HepG2 (cell line): ENCODE data around the gene GATAD2B.

Source experiments
- BORCS8-MEF2B ChIP-seq: sonication (generic); formaldehyde crosslinking; IDR thresholded peaks from 2 replicates; pipeline ENCODE4 v1.8.0; 2022; ENCODE audit warnings: mild to moderate bottlenecking, missing genetic modification reagents
- ELF3 ChIP-seq: IDR thresholded peaks from 2 replicates; pipeline ENCODE4 v1.6.1; 2016; ENCODE audit warnings: missing genetic modification reagents, missing compliant biosample characterization
- GTF2F1 ChIP-seq: fragments of 150-350 bp; IDR thresholded peaks from 2 replicates; pipeline ENCODE4 v1.6.1; 2014; ENCODE audit warnings: low read length
- PTBP1 ChIP-seq: fragments of 200-400 bp; formaldehyde crosslinking; IDR thresholded peaks from 2 replicates; pipeline ENCODE4 v1.6.1; 2018; ENCODE audit warnings: low read length, low read depth; ENCODE audit not compliant: poor library complexity, severe bottlenecking
- SP1 ChIP-seq, 2 experiments: fragments of 450-650 bp in 1 of 2; sonication (generic) in 1 of 2; formaldehyde crosslinking in 1 of 2; IDR thresholded peaks; 2 replicates each; pipeline versions ENCODE4 v1.4.0 to v1.6.1; 2016 to 2020; ENCODE audit warnings: missing genetic modification reagents in 1 of 2
- ZBTB1 ChIP-seq: sonication (generic); formaldehyde crosslinking; IDR thresholded peaks from 2 replicates; pipeline ENCODE4 v1.4.0; 2020; ENCODE audit warnings: missing genetic modification reagents, borderline replicate concordance
- TF ChIP-seq, protein P1 (sequence below): sonication (generic); formaldehyde crosslinking; IDR thresholded peaks from 2 replicates; pipeline ENCODE4 v1.5.0; 2020; ENCODE audit warnings: mild to moderate bottlenecking, missing genetic modification reagents, moderate library complexity
- TF ChIP-seq, protein P2 (sequence below), 2 experiments: sonication (generic) in 1 of 2; formaldehyde crosslinking in 1 of 2; IDR thresholded peaks; 2 replicates each; pipeline versions ENCODE4 v1.5.1 to v1.6.1; 2011 to 2020; ENCODE audit warnings: borderline replicate concordance in 1 of 2, low read depth in 1 of 2, low read length in 1 of 2, mild to moderate bottlenecking in 1 of 2, missing genetic modification reagents in 1 of 2, moderate library complexity in 1 of 2

DNA sequence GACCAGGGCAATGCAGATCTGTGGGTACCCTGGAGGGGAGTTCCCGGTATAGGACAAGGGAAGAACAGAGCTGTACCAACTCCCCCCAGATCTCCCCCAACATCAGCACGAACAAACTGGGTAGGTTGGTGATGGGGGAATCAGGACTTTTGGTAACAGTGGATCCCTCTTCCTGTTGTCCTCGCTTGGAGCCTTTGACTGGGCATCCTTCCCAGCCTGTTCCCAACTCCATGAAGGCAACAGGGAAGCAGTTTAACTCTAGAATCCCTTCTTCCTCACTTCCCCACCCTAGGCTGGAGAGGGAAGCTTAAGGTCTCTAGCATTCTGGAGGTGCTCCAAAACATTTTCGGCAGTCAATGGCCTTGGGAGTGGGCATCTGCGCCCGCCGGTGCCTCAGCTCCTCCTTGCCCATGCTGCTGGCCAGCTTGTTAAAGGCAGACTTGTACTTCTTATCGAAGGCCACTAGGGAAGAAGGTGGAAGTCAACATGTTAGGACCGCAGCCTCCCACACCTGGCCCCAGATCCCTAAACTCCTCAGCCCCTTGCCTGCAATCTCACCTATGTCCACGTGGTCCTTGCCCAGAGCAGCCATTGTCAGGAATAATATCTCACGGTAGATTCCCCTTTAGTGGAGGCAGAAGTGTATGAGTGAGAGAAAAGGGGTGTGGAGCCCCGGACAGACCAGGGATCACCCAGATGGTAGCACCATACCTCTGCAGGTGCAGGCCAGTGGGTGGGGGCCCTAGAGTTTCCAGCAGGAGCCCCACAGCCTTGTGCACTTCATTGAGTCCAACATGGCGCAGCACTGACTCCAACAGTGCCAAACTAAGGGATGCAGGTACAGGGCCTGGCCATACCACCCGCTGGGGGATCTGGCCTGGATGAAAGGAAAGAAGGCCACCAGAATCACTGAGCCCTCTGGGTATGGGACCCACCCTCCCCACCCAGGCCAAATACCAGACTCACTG is 7.5 kb upstream of the GATAD2B start:
- TF ChIP-seq GTF2F1 (no peak), SP1 (IDR thresholded peaks at IDR 0.05) (no peak), SP1 (CRISPR knock-in tag; IDR thresholded peaks at IDR 0.05) (no peak), ZBTB1 (CRISPR knock-in tag) (no peak), ELF3 (CRISPR knock-in tag) (no peak), PTBP1 (no peak), BORCS8-MEF2B (no peak)
- TF ChIP-seq, protein P1, sequence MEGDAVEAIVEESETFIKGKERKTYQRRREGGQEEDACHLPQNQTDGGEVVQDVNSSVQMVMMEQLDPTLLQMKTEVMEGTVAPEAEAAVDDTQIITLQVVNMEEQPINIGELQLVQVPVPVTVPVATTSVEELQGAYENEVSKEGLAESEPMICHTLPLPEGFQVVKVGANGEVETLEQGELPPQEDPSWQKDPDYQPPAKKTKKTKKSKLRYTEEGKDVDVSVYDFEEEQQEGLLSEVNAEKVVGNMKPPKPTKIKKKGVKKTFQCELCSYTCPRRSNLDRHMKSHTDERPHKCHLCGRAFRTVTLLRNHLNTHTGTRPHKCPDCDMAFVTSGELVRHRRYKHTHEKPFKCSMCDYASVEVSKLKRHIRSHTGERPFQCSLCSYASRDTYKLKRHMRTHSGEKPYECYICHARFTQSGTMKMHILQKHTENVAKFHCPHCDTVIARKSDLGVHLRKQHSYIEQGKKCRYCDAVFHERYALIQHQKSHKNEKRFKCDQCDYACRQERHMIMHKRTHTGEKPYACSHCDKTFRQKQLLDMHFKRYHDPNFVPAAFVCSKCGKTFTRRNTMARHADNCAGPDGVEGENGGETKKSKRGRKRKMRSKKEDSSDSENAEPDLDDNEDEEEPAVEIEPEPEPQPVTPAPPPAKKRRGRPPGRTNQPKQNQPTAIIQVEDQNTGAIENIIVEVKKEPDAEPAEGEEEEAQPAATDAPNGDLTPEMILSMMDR (CRISPR knock-in tag): no peak
- TF ChIP-seq, protein P2, sequence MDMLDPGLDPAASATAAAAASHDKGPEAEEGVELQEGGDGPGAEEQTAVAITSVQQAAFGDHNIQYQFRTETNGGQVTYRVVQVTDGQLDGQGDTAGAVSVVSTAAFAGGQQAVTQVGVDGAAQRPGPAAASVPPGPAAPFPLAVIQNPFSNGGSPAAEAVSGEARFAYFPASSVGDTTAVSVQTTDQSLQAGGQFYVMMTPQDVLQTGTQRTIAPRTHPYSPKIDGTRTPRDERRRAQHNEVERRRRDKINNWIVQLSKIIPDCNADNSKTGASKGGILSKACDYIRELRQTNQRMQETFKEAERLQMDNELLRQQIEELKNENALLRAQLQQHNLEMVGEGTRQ (IDR thresholded peaks at IDR 0.05; ENCODE audit: low read depth, low read length): no peak
- TF ChIP-seq, protein P2 (CRISPR knock-in tag; IDR thresholded peaks at IDR 0.05; ENCODE audit: borderline replicate concordance): no peak
